WI38 (cell line): ENCODE measurements around the gene CCDC148.
A peak's percentile ranks its signal among the peaks of the same experiment; 100 is the strongest.

Source experiments
- H3K4me3 ChIP-seq: 2 replicates; pipeline ENCODE4 v1.5.1; 2011; ENCODE audit warnings: low read depth, mild to moderate bottlenecking, control low read depth, low read length
- TF ChIP-seq, protein P1 (sequence below): IDR thresholded peaks from 2 replicates; pipeline ENCODE4 v1.5.1; 2012; ENCODE audit warnings: low read depth, mild to moderate bottlenecking, control low read depth, low read length

CCDC148 gene

DNA sequence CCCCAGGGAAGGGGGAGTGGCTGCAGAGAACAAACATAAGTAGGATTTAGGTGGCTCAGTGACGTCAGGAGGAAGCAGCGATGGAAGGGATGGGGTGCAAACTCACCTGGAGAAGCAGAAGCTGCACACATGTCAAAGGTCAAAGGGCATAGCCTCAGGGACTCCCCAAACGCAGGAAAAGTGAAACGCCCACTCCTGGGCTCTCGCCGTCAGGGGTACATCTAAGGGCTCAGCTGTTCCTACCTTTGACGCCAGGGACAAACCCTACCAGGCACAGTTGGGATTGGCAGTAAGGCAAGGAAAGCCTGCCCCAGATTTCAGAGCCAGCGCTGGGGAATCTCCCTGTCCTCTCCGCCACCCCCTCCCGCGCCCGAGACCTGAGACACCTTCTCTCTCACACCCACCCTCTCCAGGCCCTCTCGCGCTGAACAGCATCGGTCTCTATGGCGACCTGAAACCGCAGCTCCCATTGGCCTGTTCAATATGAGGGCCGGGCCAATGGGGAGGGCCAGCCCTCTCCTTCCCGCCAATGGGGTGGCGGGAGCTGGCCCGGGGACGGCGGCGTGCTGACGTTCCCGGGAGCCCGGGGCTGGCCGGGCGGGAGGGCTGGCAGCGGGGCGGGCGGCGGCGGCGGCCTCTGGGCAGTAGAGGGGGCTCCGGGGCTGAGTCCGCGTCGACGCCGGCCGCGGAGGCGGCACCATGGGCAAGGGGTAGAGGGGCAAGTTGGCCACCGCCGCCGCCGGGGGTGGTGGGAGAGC is at the start of gene CCDC148, which contains the start of gene PKP4:
CCDC148 (minus strand) TSS at position 445 of the 758 bp plus-strand sequence; CDS start at position 131, 314 bp downstream.
PKP4 (plus strand) TSS at position 644 of the 758 bp plus-strand sequence. CDS start 76,233 bp downstream, outside the sequence.
- H3K4me3 ChIP-seq: peak within 1 kb of the TSS; percentile 85
- TF ChIP-seq, protein P1, sequence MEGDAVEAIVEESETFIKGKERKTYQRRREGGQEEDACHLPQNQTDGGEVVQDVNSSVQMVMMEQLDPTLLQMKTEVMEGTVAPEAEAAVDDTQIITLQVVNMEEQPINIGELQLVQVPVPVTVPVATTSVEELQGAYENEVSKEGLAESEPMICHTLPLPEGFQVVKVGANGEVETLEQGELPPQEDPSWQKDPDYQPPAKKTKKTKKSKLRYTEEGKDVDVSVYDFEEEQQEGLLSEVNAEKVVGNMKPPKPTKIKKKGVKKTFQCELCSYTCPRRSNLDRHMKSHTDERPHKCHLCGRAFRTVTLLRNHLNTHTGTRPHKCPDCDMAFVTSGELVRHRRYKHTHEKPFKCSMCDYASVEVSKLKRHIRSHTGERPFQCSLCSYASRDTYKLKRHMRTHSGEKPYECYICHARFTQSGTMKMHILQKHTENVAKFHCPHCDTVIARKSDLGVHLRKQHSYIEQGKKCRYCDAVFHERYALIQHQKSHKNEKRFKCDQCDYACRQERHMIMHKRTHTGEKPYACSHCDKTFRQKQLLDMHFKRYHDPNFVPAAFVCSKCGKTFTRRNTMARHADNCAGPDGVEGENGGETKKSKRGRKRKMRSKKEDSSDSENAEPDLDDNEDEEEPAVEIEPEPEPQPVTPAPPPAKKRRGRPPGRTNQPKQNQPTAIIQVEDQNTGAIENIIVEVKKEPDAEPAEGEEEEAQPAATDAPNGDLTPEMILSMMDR: no peak

DNA sequence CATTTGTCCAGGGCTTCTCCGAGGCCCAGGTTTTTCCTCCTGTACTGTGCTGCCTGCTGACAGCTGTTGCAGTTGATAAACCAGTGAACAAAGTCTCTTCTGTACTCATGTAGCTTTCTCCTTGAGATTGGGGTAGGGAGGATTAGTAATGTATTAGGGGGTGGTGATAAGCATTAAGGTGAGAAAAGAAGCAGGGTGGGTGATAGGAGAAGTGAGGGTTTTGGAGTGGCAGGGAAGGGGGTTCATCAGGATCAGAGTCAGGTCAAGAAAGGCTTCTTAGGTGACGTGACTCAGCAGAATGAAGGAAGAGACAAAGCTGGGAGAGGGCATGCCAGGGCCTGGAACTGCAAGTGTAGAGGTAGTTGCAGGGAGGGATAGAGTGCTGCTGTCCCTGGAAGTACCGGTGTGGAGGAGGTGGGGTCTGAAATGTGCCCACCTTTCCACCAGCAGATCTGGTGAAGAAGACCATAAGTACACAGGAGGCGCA is 48.9 kb upstream of the CCDC148 start:
- H3K4me3 ChIP-seq: no peak overlapping the region
- TF ChIP-seq, protein P1: no peak

DNA sequence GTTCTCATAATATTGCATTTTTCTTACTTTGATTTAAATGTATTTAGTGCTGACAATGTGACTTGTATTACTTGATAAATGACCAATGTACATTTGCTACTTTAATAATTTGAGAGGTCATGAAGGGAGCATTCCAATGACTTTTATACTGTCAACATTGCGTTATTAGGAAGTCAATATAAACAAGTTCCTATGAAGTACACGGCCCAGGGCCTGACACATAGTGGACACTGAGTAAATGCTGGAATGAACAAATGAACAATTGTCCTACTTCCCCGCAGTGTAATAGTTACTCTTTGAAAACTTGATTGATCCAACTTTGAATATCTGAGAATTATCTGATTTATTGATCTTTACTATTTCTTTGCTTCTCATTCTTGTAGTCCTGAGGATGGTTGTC is 47.5 kb upstream of the CCDC148 start:
- H3K4me3 ChIP-seq: no peak overlapping the region
- TF ChIP-seq, protein P1: no peak

DNA sequence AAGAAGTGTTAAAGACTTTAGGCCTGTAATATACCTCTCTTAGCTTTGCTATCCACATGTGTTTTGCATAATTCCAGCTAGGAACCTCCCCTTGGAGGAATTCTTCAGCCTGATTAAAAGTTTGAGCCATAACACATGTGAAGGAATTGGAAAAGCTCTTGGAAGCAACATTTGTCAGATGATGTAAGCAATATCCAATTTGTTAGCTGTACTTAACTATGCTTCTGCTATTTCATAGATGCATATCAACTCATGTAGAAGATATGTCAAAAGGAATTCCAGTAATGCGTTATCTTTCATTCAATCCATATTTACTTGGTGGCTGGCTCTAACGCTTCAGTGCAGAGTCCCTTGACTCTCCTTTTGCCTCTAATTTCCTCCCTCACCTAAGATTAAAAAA is 46.4 kb upstream of the CCDC148 start:
- no peak overlapping the region for H3K4me3 ChIP-seq
- TF ChIP-seq, protein P1: no peak

DNA sequence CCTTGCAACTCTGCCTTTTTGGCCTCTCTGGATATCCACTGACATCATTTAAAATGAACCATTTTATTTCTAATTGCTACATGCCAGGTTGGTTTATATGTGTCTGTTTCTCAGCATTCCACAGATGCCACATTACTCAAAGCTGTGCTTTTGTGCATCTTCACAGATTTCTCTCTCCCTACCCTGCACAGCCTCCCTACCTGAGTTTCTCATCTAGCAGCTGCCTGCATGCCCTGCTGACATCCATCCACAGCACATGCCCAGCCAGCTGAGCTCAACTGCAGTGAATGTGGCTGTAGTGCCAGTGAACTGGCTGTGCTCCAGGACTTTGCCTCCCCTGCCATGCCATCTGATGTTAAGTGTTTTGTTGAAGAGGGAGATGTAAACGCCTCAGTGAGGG is 44.7 kb upstream of the CCDC148 start:
- no peak overlapping the region for H3K4me3 ChIP-seq
- TF ChIP-seq, protein P1: no peak

DNA sequence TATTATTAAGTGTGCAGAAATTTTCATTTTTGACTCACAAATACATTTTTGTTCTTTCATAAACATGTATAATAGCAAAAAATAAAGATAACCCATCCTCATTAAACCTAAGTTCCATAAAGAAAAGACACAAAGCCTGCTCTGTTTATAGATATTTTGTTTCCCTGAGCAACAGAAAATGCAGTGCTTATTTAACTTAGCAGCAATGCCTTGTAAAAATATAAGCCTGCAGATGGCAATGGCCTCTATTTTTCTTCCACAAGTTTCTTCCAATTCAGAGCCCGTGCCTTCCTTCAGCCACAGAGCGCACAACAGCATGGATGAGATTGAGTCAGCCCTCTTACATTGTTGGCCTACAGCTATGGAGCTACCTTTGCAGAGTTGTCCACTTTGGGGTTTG is 43.8 kb upstream of the CCDC148 start:
- TF ChIP-seq, protein P1: no peak
- H3K4me3 ChIP-seq: no peak overlapping the region

DNA sequence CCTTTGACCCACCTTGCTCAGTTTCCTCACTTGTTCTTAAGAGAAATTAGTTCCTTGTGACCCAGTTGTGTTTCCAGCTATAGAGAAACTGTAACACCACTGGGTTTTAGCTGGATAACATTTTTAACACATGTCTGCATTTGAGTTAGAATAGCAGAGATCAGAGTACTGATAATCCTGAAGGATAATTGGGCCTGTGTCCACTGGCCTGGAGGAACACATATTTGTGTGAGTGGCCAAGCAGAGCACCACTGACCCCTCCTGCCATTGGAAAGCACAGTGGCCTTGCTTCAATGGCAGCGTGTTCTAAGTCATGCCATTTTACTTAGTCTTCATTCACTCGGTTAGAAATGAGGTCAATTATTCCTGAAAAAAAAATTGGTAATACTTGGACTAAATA is 42.8 kb upstream of the CCDC148 start:
- H3K4me3 ChIP-seq: no peak overlapping the region
- TF ChIP-seq, protein P1: no peak
